Endothelial cell of umbilical vein (primary cell): Measurements from ENCODE around the gene PRPSAP1. TPM values are rescaled to one million over a fixed set of nuclear protein-coding genes. Genes with fewer than 3 reads are reported as not detected.

Experiments used
- BruUV-seq: library from RNA; stranded (reverse); fragments of 400-500 nt; replicated peaks from 2 replicates; lab custom pipeline; 2021; lab: Mats Ljungman, UMichigan
- CTCF ChIA-PET: fragments of 300-600, 350-600 bp; sonication (Branson Sonifier 250); formaldehyde crosslinking; loops from one replicate; lab custom pipeline; 2021; ENCODE audit warnings: antibody characterized with exemption, inconsistent platforms; lab: Charles Lee
- POLR2A ChIA-PET: fragments of 300-600, 350-600 bp; sonication (Branson Sonifier 250); formaldehyde crosslinking; loops from one replicate; lab custom pipeline; 2021; ENCODE audit warnings: antibody characterized with exemption, inconsistent platforms; lab: Charles Lee
- DNase-seq: peaks from one replicate; pipeline ENCODE4 v3.0.0-alpha.2; 2011; ENCODE audit warnings: low read depth, low spot score
- FAIRE-seq: peaks from 2 replicates; lab custom pipeline; 2011; peaks lifted over from hg19 to GRCh38; lab: Jason Lieb, UNC
- H2AFZ ChIP-seq: 2 replicates; pipeline ENCODE4 v1.6.0; 2012; ENCODE audit warnings: low read depth, low read length, control low read depth, inconsistent platforms
- H3K27ac ChIP-seq: 2 replicates; pipeline ENCODE4 v1.5.1; 2011; ENCODE audit warnings: low read depth, mild to moderate bottlenecking, control low read depth, low read length, moderate library complexity; ENCODE audit not compliant: insufficient read depth
- H3K27me3 ChIP-seq, 2 experiments: 2 replicates each; pipeline versions ENCODE4 v1.6.0 to v1.6.1; 2011; ENCODE audit warnings: low read length in 2 of 2, mixed read lengths in 1 of 2; ENCODE audit not compliant: control insufficient read depth in 2 of 2, insufficient read depth in 2 of 2
- H3K36me3 ChIP-seq, 2 experiments: 2 replicates in 1 of 2; 3 replicates in 1 of 2; pipeline ENCODE4 v1.5.1; 2011; ENCODE audit warnings: low read length in 2 of 2, mild to moderate bottlenecking in 1 of 2, moderate library complexity in 1 of 2; ENCODE audit not compliant: control insufficient read depth in 2 of 2, insufficient read depth in 2 of 2; ENCODE audit errors: extremely low read depth in 1 of 2
- H3K4me1 ChIP-seq: 3 replicates; pipeline ENCODE4 v1.5.1; 2011; ENCODE audit warnings: mild to moderate bottlenecking, low read length; ENCODE audit not compliant: control insufficient read depth, insufficient read depth; ENCODE audit errors: extremely low read depth
- H3K4me2 ChIP-seq: 2 replicates; pipeline ENCODE4 v1.6.1; 2011; ENCODE audit warnings: low read length, control low read depth, mixed read lengths; ENCODE audit not compliant: insufficient read depth
- H3K4me3 ChIP-seq, 3 experiments: fragments of 200-600 bp in 1 of 3; sonication (generic), shearing (Covaris generic) in 1 of 3; replicated peaks in 1 of 3; 2 replicates each; pipeline ENCODE4 v1.5.1; 2011 to 2016; ENCODE audit warnings: control low read depth in 3 of 3, low read length in 3 of 3, mild to moderate bottlenecking in 2 of 3, inconsistent platforms in 1 of 3, low read depth in 1 of 3, moderate library complexity in 1 of 3; ENCODE audit not compliant: insufficient read depth in 1 of 3
- H3K79me2 ChIP-seq: 2 replicates; pipeline ENCODE4 v1.6.0; 2012; ENCODE audit warnings: low read length, inconsistent platforms; ENCODE audit not compliant: control insufficient read depth, insufficient read depth
- H3K9ac ChIP-seq: replicated peaks from 2 replicates; pipeline ENCODE3; 2011; ENCODE audit warnings: low read length, control low read depth; ENCODE audit not compliant: insufficient read depth; ENCODE audit errors: extremely low read depth
- H3K9me1 ChIP-seq: replicated peaks from 3 replicates; pipeline ENCODE4 v1.6.0; 2011; ENCODE audit warnings: mild to moderate bottlenecking, low read length; ENCODE audit not compliant: control insufficient read depth, insufficient read depth; ENCODE audit errors: extremely low read depth
- H3K9me3 ChIP-seq: replicated peaks from 2 replicates; pipeline ENCODE4 v1.5.1; 2012; ENCODE audit warnings: low read length, inconsistent platforms; ENCODE audit not compliant: control insufficient read depth, insufficient read depth
- H4K20me1 ChIP-seq: replicated peaks from 2 replicates; pipeline ENCODE3; 2011; ENCODE audit warnings: mild to moderate bottlenecking, low read length; ENCODE audit not compliant: control insufficient read depth, insufficient read depth; ENCODE audit errors: extremely low read depth
- CTCF ChIP-seq, 2 donors: IDR thresholded peaks; 1 replicate in 1 of 2; 2 replicates in 1 of 2; pipeline ENCODE4 v1.5.1; 2011; ENCODE audit warnings: low read length in 2 of 2, mild to moderate bottlenecking in 2 of 2, moderate library complexity in 2 of 2, control low read depth in 1 of 2, inconsistent platforms in 1 of 2, low read depth in 1 of 2; ENCODE audit not compliant: insufficient read depth in 1 of 2; ENCODE audit errors: extremely low read depth in 1 of 2
- EZH2 ChIP-seq: IDR thresholded peaks from 2 replicates; pipeline ENCODE4 v1.6.1; 2012; ENCODE audit warnings: borderline replicate concordance, low read depth, mild to moderate bottlenecking, moderate library complexity, low read length, inconsistent platforms; ENCODE audit not compliant: severe bottlenecking
- FOS ChIP-seq: IDR thresholded peaks from 2 replicates; pipeline ENCODE4 v1.6.1; 2011; ENCODE audit warnings: mild to moderate bottlenecking, low read length, moderate library complexity, borderline replicate concordance; ENCODE audit not compliant: insufficient read depth
- GATA2 ChIP-seq: IDR thresholded peaks from 2 replicates; pipeline ENCODE4 v1.7.0; 2011; ENCODE audit warnings: low read depth, mild to moderate bottlenecking, moderate library complexity, mixed read lengths, low read length; ENCODE audit not compliant: insufficient read length, insufficient read depth
- JUN ChIP-seq: IDR thresholded peaks from 2 replicates; pipeline ENCODE4 v1.6.1; 2011; ENCODE audit warnings: borderline replicate concordance, low read depth; ENCODE audit not compliant: insufficient read length, insufficient read depth
- MAX ChIP-seq: IDR thresholded peaks from 2 replicates; pipeline ENCODE4 v1.6.1; 2011; ENCODE audit not compliant: insufficient read depth, insufficient read length
- MYC ChIP-seq: IDR thresholded peaks from one replicate; pipeline ENCODE4 v1.6.1; 2011; ENCODE audit warnings: mild to moderate bottlenecking, low read depth, low read length
- POLR2A ChIP-seq: IDR thresholded peaks from 2 replicates; pipeline ENCODE4 v1.6.1; 2012; ENCODE audit warnings: low read depth, mild to moderate bottlenecking, control low read depth, low read length
- POLR2AphosphoS5 ChIP-seq: IDR thresholded peaks from 2 replicates; pipeline ENCODE4 v1.6.1; 2012; ENCODE audit warnings: low read depth, mild to moderate bottlenecking, control low read depth, low read length, moderate library complexity; ENCODE audit not compliant: insufficient read depth
- dilution Hi-C: fragments of 300-500 bp; cut with MboI; formaldehyde crosslinking; loops from one replicate; pipeline ENCODE4 v1.15.0; 2019; ENCODE audit warnings: low sequenced_read_pairs; ENCODE audit not compliant: extremely low pct_ligation_motif_present
- intact Hi-C: fragments of 100-400 bp; cut with micrococcal nuclease; formaldehyde crosslinking; loops from one replicate; pipeline ENCODE4 v1.10.0; 2022
- polyA plus RNA-seq, 4 experiments: library from polyadenylated mRNA; depleted of rRNA in 3 of 4; stranded (reverse) in 3 of 4; unstranded in 1 of 4; fragments of >200 nt; gene quantifications; 2 replicates each; pipeline versions ENCODE4 v1.2.1 to v1.2.3, GENCODE V29; 2011 to 2012; ENCODE audit warnings: missing spikeins in 1 of 4
- total RNA-seq: library from RNA; stranded (reverse); gene quantifications from 2 replicates; pipeline ENCODE4 v1.2.3, GENCODE V29; 2021

PRPSAP1 gene
- total and polyA plus RNA-seq, 2 donors (not counting 3 experiments of a cell fraction or from before 2014, with no cell fraction given), result 90.2 to 123 TPM

DNA sequence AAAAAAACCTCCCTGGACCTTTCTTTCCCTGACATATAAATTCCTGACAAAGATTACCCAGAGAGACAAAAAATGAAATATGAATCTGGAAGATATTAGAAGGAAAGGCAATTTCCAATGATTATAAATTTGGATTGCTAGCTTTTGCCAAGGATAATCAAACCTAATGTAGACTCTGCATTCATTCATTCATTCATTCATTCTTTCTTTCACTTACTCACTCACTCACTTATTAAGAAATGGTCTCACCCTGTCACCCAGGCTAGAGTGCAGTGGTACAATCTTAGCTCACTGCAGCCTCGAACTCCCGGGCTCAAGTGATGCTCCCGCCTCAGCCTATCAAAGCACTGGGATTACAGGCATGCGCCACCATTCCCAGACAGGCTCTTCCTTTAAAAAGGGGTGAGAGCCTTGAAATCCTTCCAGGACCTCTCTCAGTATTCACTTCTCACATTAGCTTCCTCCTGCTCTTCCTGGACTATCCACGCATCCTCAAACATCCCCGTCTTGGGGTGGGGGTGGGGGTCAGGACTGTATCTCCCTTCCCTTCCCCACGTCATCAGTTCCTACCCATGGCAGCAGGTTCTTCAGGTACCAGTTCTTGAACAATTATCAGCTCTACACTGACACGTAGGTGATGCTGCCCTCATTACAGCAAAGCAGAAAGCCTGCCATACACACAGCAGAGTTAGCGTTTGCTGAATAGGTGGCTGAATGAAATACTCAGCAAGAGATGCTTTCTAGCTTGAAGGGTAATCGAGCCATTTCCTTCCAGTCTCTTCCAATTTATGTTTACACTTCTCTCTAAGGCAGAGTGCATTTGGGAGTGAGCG, 19.8 kb downstream of the PRPSAP1 start:
- H3K9ac ChIP-seq, result no peak overlapping the region
- H3K27me3 ChIP-seq, result no peaks in the 10 kb centered on the region
- intact Hi-C loops (no loop called here), dilution Hi-C loops (no loop called here)
- H3K4me1 ChIP-seq, result no peaks in the 10 kb centered on the region
- BruUV-seq, result no TSS peak
- DNase-seq (no peak), FAIRE-seq (no peak)
- H3K4me2 ChIP-seq, result no peak overlapping the region
- H3K9me1 ChIP-seq, result no peaks in the 10 kb centered on the region
- no peak overlapping the region for H3K27ac ChIP-seq
- no peaks in the 10 kb centered on the region for H3K9me3 ChIP-seq
- H3K36me3 ChIP-seq, result peaks cover 7 to 11% of the 10 kb centered on the region in 2 experiments
- TF ChIP-seq FOS (no peak), GATA2 (no peak), MYC (no peak), POLR2A (no peak), JUN (no peak), EZH2 (no peak), CTCF (IDR thresholded peaks at IDR 0.05; ENCODE audit: extremely low read depth in 1 of 2, insufficient read depth in 1 of 2, low read depth in 1 of 2, low read length in 2 of 2) (no peak), POLR2AphosphoS5 (no peak), MAX (no peak)
- POLR2A ChIA-PET, result no interaction called here
- no peaks in the 10 kb centered on the region for H4K20me1 ChIP-seq
- peaks cover 27% of the 10 kb centered on the region for H3K79me2 ChIP-seq
- H3K4me3 ChIP-seq, result no peak overlapping the region
- no peak overlapping the region for H2AFZ ChIP-seq
- CTCF ChIA-PET, result interaction anchor here (0.6 to 3.4 kb wide), 5 partner anchors 18 to 64 kb away, joined by 3 to 17 read pairs (median 3); no protein-coding TSS in a partner anchor
